PC-3 (cell line): ENCODE data around the gene CLP1. TPM values are rescaled to one million over a fixed set of nuclear protein-coding genes. Genes with fewer than 3 reads are reported as not detected.

Source experiments
- ATAC-seq: fragments of 200-7000 bp; cut with Tn5 transposase; 2 replicates; pipeline ENCODE4 v1.9.1; 2020; ENCODE audit warnings: mild to moderate bottlenecking, moderate library complexity
- BruUV-seq: library from RNA; stranded (reverse); fragments of 400-500 nt; replicated peaks from 2 replicates; lab custom pipeline; 2021; lab: Mats Ljungman, UMichigan
- CTCF ChIA-PET: fragments of 300-600 bp; sonication (Branson Sonifier 250); formaldehyde crosslinking; loops from one replicate; lab custom pipeline; 2022; ENCODE audit warnings: antibody characterized with exemption; lab: Charles Lee
- POLR2A ChIA-PET: fragments of 300-600 bp; sonication (Branson Sonifier 250); formaldehyde crosslinking; loops from one replicate; lab custom pipeline; 2022; ENCODE audit warnings: antibody characterized with exemption; ENCODE audit not compliant: unreplicated experiment; lab: Charles Lee
- DNase-seq: peaks from one replicate; pipeline ENCODE4 v3.0.0-alpha.2; 2015
- H2AFZ ChIP-seq: fragments of 300-600 bp; sonication (generic); 2 replicates; pipeline ENCODE4 v1.6.0; 2016; ENCODE audit warnings: antibody characterized with exemption, low read length
- H3F3A ChIP-seq: fragments of 300-600 bp; sonication (generic); one replicate; pipeline ENCODE4 v1.6.0; 2017; ENCODE audit warnings: antibody characterized with exemption, low read length, control low read depth, mild to moderate bottlenecking; ENCODE audit not compliant: unreplicated experiment
- H3K27ac ChIP-seq: fragments of 300-600 bp; sonication (generic); 2 replicates; pipeline ENCODE4 v1.5.1; 2016; ENCODE audit warnings: mild to moderate bottlenecking, low read length
- H3K27me3 ChIP-seq: fragments of 300-600 bp; sonication (generic); 2 replicates; pipeline ENCODE4 v1.6.1; 2016; ENCODE audit warnings: low read length, mixed read lengths
- H3K36me3 ChIP-seq: fragments of 300-600 bp; sonication (generic); 2 replicates; pipeline ENCODE4 v1.6.1; 2016; ENCODE audit warnings: low read depth, mixed run types, low read length, mixed read lengths
- H3K4me1 ChIP-seq: fragments of 300-600 bp; sonication (generic); 2 replicates; pipeline ENCODE4 v1.5.1; 2016; ENCODE audit warnings: low read length; ENCODE audit not compliant: insufficient read depth
- H3K4me2 ChIP-seq: fragments of 300-600 bp; sonication (generic); 2 replicates; pipeline ENCODE4 v1.6.0; 2016; ENCODE audit warnings: low read length
- H3K4me3 ChIP-seq: fragments of 300-600 bp; sonication (generic); 2 replicates; pipeline ENCODE4 v1.5.1; 2016; ENCODE audit warnings: mild to moderate bottlenecking, low read length, mixed read lengths
- H3K79me2 ChIP-seq: fragments of 300-600 bp; sonication (generic); 2 replicates; pipeline ENCODE4 v1.6.1; 2017; ENCODE audit warnings: low read length, mixed read lengths
- H3K9ac ChIP-seq: fragments of 300-600 bp; sonication (generic); 2 replicates; pipeline ENCODE4 v1.6.0; 2016; ENCODE audit warnings: mild to moderate bottlenecking, low read length
- H3K9me2 ChIP-seq: fragments of 300-600 bp; sonication (generic); replicated peaks from 2 replicates; pipeline ENCODE4 v1.6.1; 2016; ENCODE audit warnings: mixed run types, low read length, mixed read lengths
- H3K9me3 ChIP-seq: fragments of 300-600 bp; sonication (generic); 2 replicates; pipeline ENCODE4 v1.6.1; 2016; ENCODE audit warnings: low read length, mixed read lengths
- H4K20me1 ChIP-seq: fragments of 300-600 bp; sonication (generic); 2 replicates; pipeline ENCODE4 v1.6.1; 2016; ENCODE audit warnings: low read length, mixed read lengths
- EZH2 ChIP-seq: fragments of 300-600 bp; sonication (generic); IDR thresholded peaks from one replicate; pipeline ENCODE4 v1.6.1; 2017; ENCODE audit warnings: antibody characterized with exemption, mild to moderate bottlenecking, low read length; ENCODE audit not compliant: unreplicated experiment
- EZH2phosphoT487 ChIP-seq: fragments of 300-600 bp; sonication (generic); IDR thresholded peaks from 2 replicates; pipeline ENCODE4 v1.6.1; 2018; ENCODE audit warnings: mild to moderate bottlenecking, antibody characterized with exemption, low read length, borderline replicate concordance
- intact Hi-C: fragments of 100-400 bp; cut with micrococcal nuclease; formaldehyde crosslinking; loops from 2 replicates; pipeline ENCODE4 v1.9.0; 2023
- total RNA-seq: library from RNA; depleted of rRNA; stranded (reverse); fragments of >200 nt; gene quantifications from 2 replicates; pipeline ENCODE4 v1.2.3, GENCODE V29; 2014
- TF ChIP-seq, protein P1 (sequence below): fragments of 300-600 bp; sonication (generic); conservative IDR thresholded peaks from 2 replicates; pipeline ENCODE4 v1.5.1; 2017; ENCODE audit warnings: antibody characterized with exemption, low read depth, mild to moderate bottlenecking, low read length

The CLP1 gene
- total RNA-seq, 1 experiment from 2014 or later = 28.4 TPM

DNA sequence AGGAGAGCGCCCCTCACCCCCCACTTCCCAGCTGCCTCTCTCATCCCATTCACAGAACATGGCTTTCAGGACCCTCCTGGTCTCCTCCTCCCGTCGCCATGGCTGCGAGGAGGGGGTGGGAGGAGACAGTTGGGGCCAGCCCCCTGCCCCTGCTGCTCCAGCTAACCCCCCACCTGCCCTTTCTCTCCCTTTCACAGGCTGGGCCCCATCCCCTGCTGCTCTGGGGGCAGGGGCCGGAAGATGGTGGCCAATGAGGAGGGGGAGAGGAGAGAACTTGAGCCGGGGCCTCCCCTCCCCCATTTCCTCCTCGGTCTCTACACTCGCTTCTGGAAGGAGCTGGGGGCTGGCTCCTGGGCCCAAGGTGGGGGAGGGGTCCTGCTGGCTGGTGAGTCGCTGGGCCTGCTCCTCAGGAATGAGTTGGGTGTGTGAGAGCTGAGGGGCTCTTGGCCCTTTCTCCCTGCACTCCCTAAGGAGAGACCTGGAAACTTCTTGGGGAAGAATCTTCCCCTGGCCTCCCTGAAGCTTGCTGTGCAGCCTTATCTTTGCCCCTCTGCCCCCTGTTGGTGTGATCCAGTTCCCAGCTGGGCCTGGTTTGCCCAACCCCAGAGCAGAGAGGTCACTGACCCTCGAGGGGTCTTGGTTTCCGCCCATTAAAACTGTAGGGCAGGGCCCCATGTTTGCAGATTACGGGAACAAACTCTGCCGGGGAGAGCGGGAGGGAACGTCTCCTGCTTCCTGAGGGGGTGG lies 18.1 kb upstream of the CLP1 start:
- H4K20me1 ChIP-seq = no peaks in the 10 kb centered on the region
- H3K9me2 ChIP-seq = no peaks in the 10 kb centered on the region
- intact Hi-C loops = loop anchor here (2.0 kb wide), 1 partner anchor 295 kb away; no protein-coding TSS in a partner anchor
- TF ChIP-seq EZH2phosphoT487 = no peak
- TF ChIP-seq, protein P1, sequence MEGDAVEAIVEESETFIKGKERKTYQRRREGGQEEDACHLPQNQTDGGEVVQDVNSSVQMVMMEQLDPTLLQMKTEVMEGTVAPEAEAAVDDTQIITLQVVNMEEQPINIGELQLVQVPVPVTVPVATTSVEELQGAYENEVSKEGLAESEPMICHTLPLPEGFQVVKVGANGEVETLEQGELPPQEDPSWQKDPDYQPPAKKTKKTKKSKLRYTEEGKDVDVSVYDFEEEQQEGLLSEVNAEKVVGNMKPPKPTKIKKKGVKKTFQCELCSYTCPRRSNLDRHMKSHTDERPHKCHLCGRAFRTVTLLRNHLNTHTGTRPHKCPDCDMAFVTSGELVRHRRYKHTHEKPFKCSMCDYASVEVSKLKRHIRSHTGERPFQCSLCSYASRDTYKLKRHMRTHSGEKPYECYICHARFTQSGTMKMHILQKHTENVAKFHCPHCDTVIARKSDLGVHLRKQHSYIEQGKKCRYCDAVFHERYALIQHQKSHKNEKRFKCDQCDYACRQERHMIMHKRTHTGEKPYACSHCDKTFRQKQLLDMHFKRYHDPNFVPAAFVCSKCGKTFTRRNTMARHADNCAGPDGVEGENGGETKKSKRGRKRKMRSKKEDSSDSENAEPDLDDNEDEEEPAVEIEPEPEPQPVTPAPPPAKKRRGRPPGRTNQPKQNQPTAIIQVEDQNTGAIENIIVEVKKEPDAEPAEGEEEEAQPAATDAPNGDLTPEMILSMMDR = peak; percentile 29
- no peaks in the 10 kb centered on the region for H3K9me3 ChIP-seq
- peak; percentile 51 for DNase-seq
- peaks cover 14% of the 10 kb centered on the region for H3K4me1 ChIP-seq
- no peaks in the 10 kb centered on the region for H3F3A ChIP-seq
- POLR2A ChIA-PET = interaction anchor here (0.6 kb wide), 1 partner anchor 57 kb away, joined by 3 read pairs; no protein-coding TSS in a partner anchor
- 0 out of 2 replicates have a peak, but pooled peaks cover 2% of the 10 kb centered on the region for H3K27me3 ChIP-seq
- H3K36me3 ChIP-seq = no peaks in the 10 kb centered on the region
- peak; percentile 7; the same call in 1 of the 2 replicates for ATAC-seq
- peak overlapping the region; percentile 97 for H3K4me2 ChIP-seq
- no TSS peak for BruUV-seq
- H3K27ac ChIP-seq = no peak overlapping the region
- peak overlapping the region; percentile 94 for H2AFZ ChIP-seq
- CTCF ChIA-PET = interaction anchor here (2.8 kb wide), 1 partner anchor 146 kb away, joined by 12 read pairs; no protein-coding TSS in a partner anchor
- peak overlapping the region; percentile 83 for H3K9ac ChIP-seq
- peaks cover 27% of the 10 kb centered on the region for H3K79me2 ChIP-seq
- peak overlapping the region; percentile 91 for H3K4me3 ChIP-seq

DNA sequence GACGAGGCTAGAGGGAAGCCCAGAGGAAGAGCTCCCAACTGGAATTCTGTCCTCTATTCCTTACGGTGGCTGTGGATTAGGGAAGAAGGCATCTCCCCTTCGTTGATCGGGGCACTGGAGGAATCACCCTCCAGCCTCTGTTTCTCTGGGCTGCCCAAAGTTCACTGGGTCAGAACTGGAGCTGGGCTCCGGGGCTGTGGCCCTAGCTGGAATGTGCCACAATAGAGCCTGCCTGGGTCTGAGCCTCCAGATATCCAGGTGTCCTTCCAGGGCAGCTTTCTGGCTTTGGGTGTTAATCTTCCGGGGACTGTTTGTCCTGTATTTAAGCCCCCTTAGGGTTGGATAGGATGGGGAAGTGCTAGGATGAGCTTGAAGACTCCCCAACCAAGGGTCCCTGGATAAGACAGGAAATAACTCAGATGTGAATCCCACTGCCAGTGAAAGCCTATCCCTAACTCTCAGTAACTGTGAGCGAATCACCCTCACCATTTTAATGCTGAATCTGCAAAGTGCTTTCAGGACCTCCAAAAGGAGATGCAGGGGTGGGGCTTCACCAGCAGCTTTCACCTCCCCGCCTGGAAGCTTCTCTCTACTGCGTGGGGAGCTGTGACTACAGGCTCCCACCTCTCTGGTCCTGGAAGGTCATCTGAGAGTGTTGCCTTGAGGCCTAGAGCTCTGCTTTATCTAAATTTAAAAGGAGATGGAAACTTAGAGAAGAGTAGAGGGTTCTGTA lies 17.3 kb upstream of the CLP1 start:
- Histone ChIP-seq H3K9me2 (no peaks in the 10 kb centered on the region), H3K4me3 (peak overlapping the region; percentile 91; the same call in 1 of the 2 replicates), H3F3A (no peaks in the 10 kb centered on the region), H3K27me3 (no peaks in the 10 kb centered on the region), H3K4me2 (peak overlapping the region; percentile 97), H2AFZ (no peak overlapping the region), H3K27ac (no peak overlapping the region), H3K9me3 (no peaks in the 10 kb centered on the region), H3K4me1 (peaks cover 14% of the 10 kb centered on the region), H3K9ac (no peak overlapping the region), H3K36me3 (no peaks in the 10 kb centered on the region), H3K79me2 (peaks cover 27% of the 10 kb centered on the region), H4K20me1 (no peaks in the 10 kb centered on the region)
- intact Hi-C loops = loop anchor here (2.0 kb wide), 1 partner anchor 295 kb away; no protein-coding TSS in a partner anchor
- CTCF ChIA-PET = interaction anchor here (1.9 to 2.8 kb wide), 3 partner anchors 72 to 295 kb away, joined by 10 to 16 read pairs (median 12); partner anchors contain the start of gene UBE2L6
- POLR2A ChIA-PET = interaction anchor here (0.6 kb wide), 2 partner anchors 58 to 92 kb away, joined by 3 read pairs; no protein-coding TSS in a partner anchor
- TF ChIP-seq EZH2 = no peak
- TF ChIP-seq, protein P1 = no peak
- TF ChIP-seq EZH2phosphoT487 = no peak
- ATAC-seq (no peak), DNase-seq (no peak)
- no TSS peak for BruUV-seq
